Stimulated activated CD4-positive, alpha-beta T cell treated with anti-CD3 and anti-CD28 coated beads, Interleukin-1b, Interleukin-23, amount 100 ng/mL, for 48 hours (primary cell): ENCODE data around the gene FZD7.

ENCODE experiments used
- DNase-seq: peaks from one replicate; pipeline ENCODE4 v3.0.0-alpha.2; 2020

The FZD7 gene

GRCh38 chr2:202069170-202070067 is 35.8 kb downstream of the FZD7 start:
- no peak for DNase-seq

- no peak for DNase-seq
These were observed 37.5 kb downstream of the FZD7 start for GRCh38 chr2:202071107-202071506.

GRCh38 chr2:202072226-202072625 is 38.6 kb downstream of the FZD7 start:
- no peak for DNase-seq

GRCh38 chr2:202072737-202073401 is 39.2 kb downstream of the FZD7 start, which contains the start of gene KIAA2012:
Gene KIAA2012, plus strand, starts transcription at chr2:202073255. Its CDS starts 373 bp downstream, at chr2:202073628.
- DNase-seq: no peak

- no peak for DNase-seq
These were observed 40.7 kb downstream of the FZD7 start for GRCh38 chr2:202074324-202074723.

- DNase-seq: no peak
These were observed 45.7 kb downstream of the FZD7 start for GRCh38 chr2:202079310-202079709.

- DNase-seq: no peak
These were observed 50.6 kb downstream of the FZD7 start for GRCh38 chr2:202084265-202084664.
